A673 (cell line): Measurements from ENCODE around the gene MOBP. TPM values are rescaled to one million over a fixed set of nuclear protein-coding genes. Genes with fewer than 3 reads are reported as not detected.

ENCODE experiments used
- BruUV-seq: library from RNA; stranded (reverse); fragments of 400-500 nt; replicated peaks from 2 replicates; lab custom pipeline; 2021; lab: Mats Ljungman, UMichigan
- CTCF ChIA-PET: fragments of 300-600 bp; sonication (Branson Sonifier 250); formaldehyde crosslinking; loops from one replicate; lab custom pipeline; 2022; ENCODE audit warnings: antibody characterized with exemption; lab: Charles Lee
- POLR2A ChIA-PET: fragments of 300-600 bp; sonication (Branson Sonifier 250); formaldehyde crosslinking; loops from one replicate; lab custom pipeline; 2022; ENCODE audit warnings: antibody characterized with exemption; ENCODE audit not compliant: low non-redundant PET; lab: Charles Lee
- DNase-seq: peaks from one replicate; pipeline ENCODE4 v3.0.0-alpha.2; 2015; ENCODE audit warnings: low spot score
- H3K27ac ChIP-seq: fragments of 200-600 bp; sonication (generic); 2 replicates; pipeline ENCODE4 v1.5.1; 2016; ENCODE audit warnings: mixed run types, low read depth, mild to moderate bottlenecking, mixed read lengths, antibody characterized with exemption, low read length; ENCODE audit not compliant: poor library complexity, severe bottlenecking
- H3K27me3 ChIP-seq: fragments of 200-600 bp; sonication (generic); replicated peaks from 2 replicates; pipeline ENCODE4 v1.6.1; 2017; ENCODE audit warnings: mixed run types, low read depth, mild to moderate bottlenecking, mixed read lengths, antibody characterized with exemption, low read length; ENCODE audit not compliant: insufficient read depth, poor library complexity
- H3K36me3 ChIP-seq: fragments of 200-600 bp; sonication (generic); 2 replicates; pipeline ENCODE4 v1.6.1; 2016; ENCODE audit warnings: mixed run types, mild to moderate bottlenecking, mixed read lengths, antibody characterized with exemption, low read length; ENCODE audit not compliant: insufficient read depth, poor library complexity, severe bottlenecking
- H3K4me1 ChIP-seq: fragments of 200-600 bp; sonication (generic); 2 replicates; pipeline ENCODE4 v1.6.1; 2017; ENCODE audit warnings: mixed run types, mild to moderate bottlenecking, mixed read lengths, antibody characterized with exemption, low read length; ENCODE audit not compliant: insufficient read depth, poor library complexity, severe bottlenecking
- H3K4me3 ChIP-seq: fragments of 200-600 bp; sonication (generic); 2 replicates; pipeline ENCODE4 v1.5.1; 2016; ENCODE audit warnings: low read depth, mixed run types, mild to moderate bottlenecking, mixed read lengths, low read length; ENCODE audit not compliant: poor library complexity, severe bottlenecking
- H3K9me3 ChIP-seq: fragments of 200-600 bp; sonication (generic); 2 replicates; pipeline ENCODE4 v1.6.1; 2016; ENCODE audit warnings: mixed run types, low read depth, mild to moderate bottlenecking, mixed read lengths, antibody characterized with exemption, low read length; ENCODE audit not compliant: poor library complexity, severe bottlenecking
- EZH2 ChIP-seq: fragments of 200-600 bp; sonication (generic); IDR thresholded peaks from 2 replicates; pipeline ENCODE4 v1.6.1; 2017; ENCODE audit warnings: borderline replicate concordance, low read depth, mild to moderate bottlenecking, mixed read lengths, antibody characterized with exemption, low read length; ENCODE audit not compliant: poor library complexity, severe bottlenecking
- intact Hi-C: fragments of 100-400 bp; cut with micrococcal nuclease; formaldehyde crosslinking; loops from one replicate; pipeline ENCODE4 v1.10.0; 2022; ENCODE audit not compliant: unreplicated experiment
- total RNA-seq: library from RNA; stranded (reverse); gene quantifications from 2 replicates; pipeline ENCODE4 v1.2.3, GENCODE V29; 2021
- TF ChIP-seq, protein P1 (sequence below): fragments of 300-800, 200-600 bp; sonication (generic); conservative IDR thresholded peaks from 2 replicates; pipeline ENCODE4 v1.5.1; 2017; ENCODE audit warnings: low read depth, mild to moderate bottlenecking, antibody characterized with exemption, low read length, moderate library complexity, mixed read lengths

Gene MOBP
- total RNA-seq, 1 experiment from 2014 or later: 0.19 TPM

DNA sequence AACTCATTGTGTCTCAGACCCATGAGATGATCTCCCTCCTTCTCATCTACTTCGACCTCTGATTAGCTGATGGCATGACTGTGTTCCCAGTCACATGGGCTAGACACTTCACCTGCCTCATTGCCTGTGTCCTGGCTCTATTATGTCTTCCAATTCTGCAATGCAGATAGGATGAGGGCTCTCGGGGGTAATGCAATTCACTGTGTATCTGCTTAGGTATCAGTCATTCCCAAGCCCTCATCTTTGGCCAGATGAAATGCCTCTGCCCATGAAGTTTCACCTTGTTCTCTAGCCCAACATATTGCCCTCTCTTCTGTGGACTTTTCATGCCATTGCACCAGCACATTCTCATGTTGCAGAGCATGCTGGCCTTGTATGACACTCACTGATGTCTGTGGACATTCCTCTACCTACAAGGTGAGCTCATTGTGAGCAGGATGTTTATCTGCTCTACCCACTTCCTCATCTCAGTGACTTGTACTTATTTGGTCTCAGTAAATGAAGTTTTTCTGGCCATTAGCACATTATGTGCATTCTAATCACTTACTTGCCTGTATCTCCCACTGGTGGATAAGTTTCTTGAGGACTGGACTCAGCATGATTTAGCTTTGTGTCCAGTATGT lies 32.3 kb downstream of the MOBP start:
- intact Hi-C loops: no loop called here
- Histone ChIP-seq H3K4me1 (no peaks in the 10 kb centered on the region), H3K36me3 (no peaks in the 10 kb centered on the region), H3K9me3 (no peaks in the 10 kb centered on the region), H3K27ac (no peak overlapping the region), H3K27me3 (peaks cover 22% of the 10 kb centered on the region), H3K4me3 (no peak overlapping the region)
- ChIA-PET CTCF (interaction anchor here (1.2 kb wide), 1 partner anchor 52 kb away, joined by 7 read pairs; no protein-coding TSS in a partner anchor), POLR2A (no interaction called here)
- BruUV-seq: no TSS peak
- TF ChIP-seq, protein P1, sequence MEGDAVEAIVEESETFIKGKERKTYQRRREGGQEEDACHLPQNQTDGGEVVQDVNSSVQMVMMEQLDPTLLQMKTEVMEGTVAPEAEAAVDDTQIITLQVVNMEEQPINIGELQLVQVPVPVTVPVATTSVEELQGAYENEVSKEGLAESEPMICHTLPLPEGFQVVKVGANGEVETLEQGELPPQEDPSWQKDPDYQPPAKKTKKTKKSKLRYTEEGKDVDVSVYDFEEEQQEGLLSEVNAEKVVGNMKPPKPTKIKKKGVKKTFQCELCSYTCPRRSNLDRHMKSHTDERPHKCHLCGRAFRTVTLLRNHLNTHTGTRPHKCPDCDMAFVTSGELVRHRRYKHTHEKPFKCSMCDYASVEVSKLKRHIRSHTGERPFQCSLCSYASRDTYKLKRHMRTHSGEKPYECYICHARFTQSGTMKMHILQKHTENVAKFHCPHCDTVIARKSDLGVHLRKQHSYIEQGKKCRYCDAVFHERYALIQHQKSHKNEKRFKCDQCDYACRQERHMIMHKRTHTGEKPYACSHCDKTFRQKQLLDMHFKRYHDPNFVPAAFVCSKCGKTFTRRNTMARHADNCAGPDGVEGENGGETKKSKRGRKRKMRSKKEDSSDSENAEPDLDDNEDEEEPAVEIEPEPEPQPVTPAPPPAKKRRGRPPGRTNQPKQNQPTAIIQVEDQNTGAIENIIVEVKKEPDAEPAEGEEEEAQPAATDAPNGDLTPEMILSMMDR: no peak
- TF ChIP-seq EZH2: no peak
- DNase-seq: no peak

DNA sequence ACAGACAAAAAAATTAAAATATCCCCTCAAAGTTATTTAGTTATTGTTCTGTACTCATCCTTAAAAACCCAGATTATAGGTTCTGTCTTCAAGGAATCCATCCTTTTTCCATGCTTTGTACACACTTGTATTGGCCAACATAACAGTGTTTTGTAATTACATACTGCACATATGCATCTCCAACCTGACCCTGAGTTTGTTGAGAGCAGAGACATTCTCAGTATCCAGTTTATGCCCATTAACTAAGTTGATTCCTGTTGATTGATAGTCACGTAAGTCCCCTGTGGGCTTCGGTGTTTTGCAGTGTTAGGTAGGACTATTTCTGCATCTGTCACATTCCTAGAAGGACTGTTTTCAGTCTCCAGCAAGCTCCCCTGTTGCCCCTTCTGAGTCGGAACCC lies 33.6 kb downstream of the MOBP start:
- intact Hi-C loops: no loop called here
- BruUV-seq: no TSS peak
- H3K27me3 ChIP-seq: peaks cover 22% of the 10 kb centered on the region
- ChIA-PET POLR2A (no interaction called here), CTCF (no interaction called here)
- no peaks in the 10 kb centered on the region for H3K4me1 ChIP-seq
- no peaks in the 10 kb centered on the region for H3K9me3 ChIP-seq
- TF ChIP-seq, protein P1: no peak
- TF ChIP-seq EZH2: no peak
- H3K4me3 ChIP-seq: no peak overlapping the region
- no peak overlapping the region for H3K27ac ChIP-seq
- no peaks in the 10 kb centered on the region for H3K36me3 ChIP-seq
- no peak for DNase-seq

GRCh38 chr3:39501968-39502837 lies 34.7 kb downstream of the MOBP start:
- TF ChIP-seq, protein P1: no peak
- TF ChIP-seq EZH2: no peak
- intact Hi-C loops: no loop called here
- Histone ChIP-seq H3K4me3 (no peak overlapping the region), H3K27me3 (peaks cover 22% of the 10 kb centered on the region), H3K36me3 (no peaks in the 10 kb centered on the region), H3K27ac (no peak overlapping the region), H3K9me3 (no peaks in the 10 kb centered on the region), H3K4me1 (no peaks in the 10 kb centered on the region)
- DNase-seq: no peak
- ChIA-PET POLR2A (no interaction called here), CTCF (no interaction called here)
- no TSS peak for BruUV-seq
